ENCODE measurements around the gene APOC3.

APOC3 gene

DNA sequence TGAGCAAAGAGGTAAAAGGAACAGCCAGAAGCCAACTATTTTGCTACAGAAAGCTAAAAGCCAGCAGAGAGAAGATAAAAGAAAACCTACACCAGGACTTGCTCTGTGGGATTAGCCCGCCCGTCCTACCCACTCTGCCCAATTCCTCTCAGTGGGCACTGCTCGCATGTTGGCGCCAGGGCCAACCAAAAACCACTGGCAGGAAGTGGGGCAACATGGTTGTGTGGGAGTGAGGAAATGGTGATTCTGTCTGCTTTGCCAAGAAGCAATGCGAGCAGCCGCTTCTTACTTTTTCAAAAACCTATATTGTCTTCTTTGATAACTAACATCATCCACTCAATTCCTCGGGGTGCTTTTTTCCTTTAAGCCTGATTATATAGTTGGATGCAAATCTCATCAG lies 21.9 kb downstream of the APOC3 start:
- no peak for DNase-seq (ENCODE audit: low spot score)

DNA sequence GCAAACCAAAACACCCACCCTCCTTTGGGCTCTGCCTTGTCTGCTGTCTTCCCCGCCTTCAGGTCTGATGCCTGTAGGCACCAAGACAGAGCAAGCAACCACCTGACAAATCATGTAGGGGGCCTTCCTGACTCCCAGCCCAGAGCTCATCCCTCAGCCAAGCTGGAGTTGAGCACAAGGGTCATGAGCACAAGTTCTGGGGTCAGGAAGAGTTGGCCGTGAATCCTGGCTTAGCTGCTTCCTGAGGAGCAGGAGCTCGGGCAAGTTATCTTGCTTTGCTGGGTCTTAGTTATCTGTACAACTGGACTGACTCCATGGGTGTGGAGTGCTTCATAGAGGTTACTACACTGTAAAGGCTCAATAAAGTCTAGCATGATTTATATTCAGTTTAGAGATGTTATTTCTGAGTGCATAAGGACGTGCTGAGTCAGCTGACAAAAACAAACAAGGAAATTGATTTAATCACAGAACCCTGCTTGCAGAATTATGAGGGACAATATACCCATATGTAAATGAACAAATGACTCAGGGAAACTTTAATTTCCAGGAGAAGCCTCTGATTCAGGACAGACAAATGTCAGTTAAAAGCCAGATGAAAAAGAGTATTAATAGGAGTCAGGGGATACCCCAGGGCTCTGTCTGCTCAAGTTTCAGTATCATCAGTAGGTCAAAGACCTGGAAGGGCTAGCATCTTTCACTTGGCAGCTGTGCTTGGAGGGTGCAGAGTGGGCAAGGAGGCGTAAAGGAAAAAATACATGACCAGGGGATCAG lies 22.7 kb downstream of the APOC3 start:
- no peak for DNase-seq (ENCODE audit: low spot score)

DNA sequence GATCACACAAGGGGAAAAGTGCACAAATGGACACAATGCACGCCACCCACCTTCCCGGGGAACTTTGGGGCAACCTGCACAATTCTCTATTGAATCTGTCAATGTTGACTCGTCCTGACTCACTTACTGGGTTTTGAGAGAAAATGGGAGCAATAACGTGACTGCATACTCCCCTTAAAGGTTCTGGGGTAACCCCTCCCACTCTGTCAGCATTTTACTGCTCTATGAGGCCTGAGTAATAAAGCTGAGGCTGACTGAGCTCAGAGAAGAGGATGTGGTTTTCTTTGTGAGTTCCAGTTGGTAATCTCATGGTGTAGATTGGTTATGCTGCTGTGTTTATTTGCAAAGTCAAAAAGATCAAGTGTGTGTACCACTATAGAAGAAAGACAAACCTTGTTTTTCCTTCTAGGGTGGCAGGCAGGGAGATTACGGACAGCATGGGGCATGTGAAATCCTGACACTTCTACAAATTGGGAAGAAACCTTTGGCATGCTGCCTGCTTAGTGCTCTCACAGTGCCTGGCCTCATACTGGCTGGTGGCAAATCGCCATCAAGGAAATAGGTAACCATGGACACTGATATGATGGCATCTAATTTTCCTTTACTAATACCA lies 23.9 kb downstream of the APOC3 start:
- no peak for DNase-seq (ENCODE audit: low spot score)

DNA sequence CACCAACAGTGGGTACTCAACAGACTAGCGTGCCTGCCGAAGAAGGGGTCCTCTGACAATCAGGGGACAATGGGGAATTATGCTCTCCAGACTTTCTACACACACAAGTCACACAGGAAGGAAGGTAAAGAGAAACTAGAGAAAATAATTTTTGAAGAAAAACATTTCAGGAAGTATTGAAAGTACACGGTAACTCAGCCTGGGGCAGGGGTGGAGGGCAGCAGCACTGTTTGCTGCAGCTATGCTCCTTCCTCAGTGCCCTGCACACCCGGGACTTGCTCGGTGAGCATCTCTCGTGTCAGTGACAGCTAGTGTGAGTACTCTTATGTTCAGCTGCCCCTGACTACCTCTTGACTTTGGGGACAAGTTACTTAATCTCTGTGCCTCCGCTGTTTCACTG lies 25.7 kb downstream of the APOC3 start:
- DNase-seq (ENCODE audit: low spot score): no peak

DNA sequence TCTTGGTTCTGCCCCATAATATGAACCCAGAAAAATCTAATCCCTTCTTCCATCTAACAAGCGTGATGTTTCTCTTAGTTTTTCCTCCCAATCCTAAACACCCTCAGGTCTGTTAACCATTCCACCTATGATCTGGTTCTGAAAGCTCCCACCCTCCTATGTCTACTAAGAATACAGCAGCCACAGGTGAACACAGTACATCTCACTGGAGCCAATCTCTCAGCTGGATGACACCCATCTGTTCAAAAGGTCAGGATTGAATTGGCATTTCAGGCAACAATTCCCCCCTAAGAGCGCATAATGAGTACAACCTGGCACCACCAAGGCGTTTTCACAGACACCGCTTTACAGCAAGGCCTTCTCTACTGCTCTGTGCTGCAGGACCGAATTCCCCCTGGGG lies 26.7 kb downstream of the APOC3 start:
- no peak for DNase-seq (ENCODE audit: low spot score)

DNA sequence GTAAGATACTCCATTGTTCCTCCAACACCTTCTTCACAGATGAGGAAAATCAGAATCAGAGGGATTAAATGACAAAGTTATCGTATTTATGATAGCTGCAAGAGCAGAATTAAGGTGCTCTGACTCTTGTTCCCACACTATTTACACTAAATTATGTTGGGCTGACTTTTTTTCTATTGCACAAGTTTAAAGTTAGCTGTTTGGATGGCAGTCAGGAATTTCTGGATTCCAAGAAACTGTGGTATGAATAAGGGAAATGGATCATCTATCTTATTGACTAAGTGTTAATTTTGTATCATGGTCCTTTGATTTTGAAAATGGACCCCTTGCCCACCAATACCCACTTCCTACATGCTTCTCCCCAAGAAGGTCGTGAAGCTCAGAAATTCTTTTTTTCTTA lies 27.6 kb downstream of the APOC3 start:
- no peak for DNase-seq (ENCODE audit: low spot score)

DNA sequence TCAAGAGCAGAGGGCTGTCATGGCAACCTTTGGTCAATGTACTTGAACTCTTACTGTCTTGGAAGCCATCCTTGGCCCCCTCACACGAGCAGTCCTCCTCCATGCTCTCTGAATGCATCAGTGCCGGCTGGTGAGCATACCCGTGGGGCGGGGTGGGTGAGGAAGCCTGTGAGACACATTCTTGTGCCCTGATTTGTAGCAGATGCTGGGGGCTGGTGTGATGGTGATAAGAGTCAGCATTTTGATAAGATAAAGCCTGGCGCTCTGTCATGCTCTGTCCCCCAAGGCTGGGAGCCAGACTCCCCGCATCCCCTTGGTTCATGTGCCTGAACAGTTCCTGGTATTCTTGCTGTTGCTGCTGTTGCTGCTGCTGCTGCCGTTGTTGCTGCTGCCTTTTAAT lies 28.2 kb downstream of the APOC3 start:
- DNase-seq (ENCODE audit: low spot score): no peak

DNA sequence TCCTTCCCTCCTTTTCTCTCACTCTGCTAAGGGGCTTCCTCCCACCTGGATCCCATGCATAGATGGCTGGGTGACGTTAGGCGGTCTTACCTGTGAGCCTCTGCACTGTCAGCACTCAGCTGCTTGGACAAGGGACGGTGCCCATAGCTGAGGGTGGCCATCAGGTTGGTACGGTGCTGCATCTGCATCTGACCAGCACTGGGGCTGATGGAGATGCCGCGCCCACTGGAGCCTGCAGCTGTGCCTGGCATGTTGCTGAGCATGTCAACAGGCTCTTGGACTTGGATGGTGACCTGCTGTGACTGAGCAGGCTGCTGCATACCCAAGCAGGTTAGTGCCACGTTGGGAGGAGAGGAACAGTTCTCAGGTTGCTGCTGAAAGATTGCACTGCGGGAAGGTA lies 29.5 kb downstream of the APOC3 start:
- no peak for DNase-seq (ENCODE audit: low spot score)

DNA sequence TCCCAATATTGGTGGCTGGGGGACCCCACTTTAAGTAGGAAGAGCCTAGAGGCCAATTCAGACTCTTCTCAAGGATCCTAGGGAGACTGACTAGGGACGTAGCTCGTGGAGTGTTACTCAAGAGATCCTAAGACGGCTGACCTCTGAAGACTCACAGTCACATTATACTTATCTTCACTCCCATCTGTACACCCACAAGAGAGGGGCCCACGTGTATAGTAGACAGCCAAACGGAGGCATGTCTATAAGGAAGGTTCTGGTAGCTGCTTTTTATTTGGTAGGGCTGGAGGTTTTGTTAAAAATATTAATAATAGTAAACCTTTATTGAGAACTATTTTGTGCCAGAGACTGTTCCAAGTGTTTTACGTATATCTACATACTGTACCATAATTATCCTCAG lies 30.6 kb downstream of the APOC3 start:
- DNase-seq (ENCODE audit: low spot score): no peak

DNA sequence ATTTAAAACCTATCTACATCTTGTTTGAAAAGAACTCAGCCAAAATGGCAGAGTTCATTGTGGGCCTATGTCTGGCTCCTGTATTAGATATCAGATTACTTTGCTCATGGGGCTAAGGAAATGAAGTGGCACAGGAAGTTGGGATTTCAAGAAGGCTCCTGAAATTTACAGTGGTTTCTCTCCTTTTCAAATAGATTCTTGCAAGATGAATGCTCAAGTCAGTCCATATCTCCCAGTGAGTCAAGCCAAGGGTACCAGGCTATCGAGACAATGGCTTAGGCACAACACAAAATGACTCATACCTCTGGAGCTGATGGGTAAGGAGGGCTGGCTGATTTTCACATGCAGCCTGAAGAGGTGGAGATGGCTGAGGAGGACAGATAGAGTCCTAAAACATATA lies 31.8 kb downstream of the APOC3 start:
- DNase-seq (ENCODE audit: low spot score): no peak

DNA sequence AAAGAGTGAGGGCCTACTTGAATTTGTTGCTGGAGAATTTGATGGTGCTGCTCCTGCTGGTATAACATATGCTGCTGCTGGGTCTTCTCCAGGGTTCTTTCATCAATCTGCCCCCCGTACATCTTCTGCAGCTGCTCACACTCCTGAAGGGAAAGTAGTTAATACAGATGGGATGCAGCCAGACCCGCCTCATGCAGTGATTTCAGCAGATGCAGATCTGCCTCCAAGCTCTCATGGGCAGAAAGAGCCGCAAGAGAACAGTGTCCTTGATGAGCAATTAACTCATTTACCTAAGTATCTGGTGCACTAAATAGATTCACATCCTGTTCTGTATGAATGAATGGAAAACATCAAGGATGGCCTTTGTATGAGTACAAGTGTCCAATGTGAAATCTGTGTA lies 32.5 kb downstream of the APOC3 start:
- DNase-seq (ENCODE audit: low spot score): no peak

DNA sequence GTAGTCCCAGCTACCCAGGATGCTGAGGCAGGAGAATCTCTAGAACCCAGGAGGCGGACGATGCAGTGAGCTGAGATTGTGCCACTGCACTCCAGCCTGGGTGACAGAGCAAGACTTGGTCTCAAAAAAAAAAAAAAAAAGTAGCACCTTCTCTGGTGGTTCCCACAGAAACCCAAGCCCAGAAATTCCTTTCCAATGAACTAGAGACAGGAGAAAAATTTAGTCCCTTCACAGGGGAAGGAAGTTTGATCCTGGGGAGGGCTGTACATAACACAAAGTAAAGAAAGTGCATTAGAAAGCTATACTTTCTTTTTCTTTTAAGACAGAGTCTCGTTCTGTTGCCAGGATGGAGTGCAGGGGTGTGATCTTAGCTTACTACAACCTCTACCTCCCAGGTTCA lies 33.2 kb downstream of the APOC3 start:
- DNase-seq (ENCODE audit: low spot score): no peak

DNA sequence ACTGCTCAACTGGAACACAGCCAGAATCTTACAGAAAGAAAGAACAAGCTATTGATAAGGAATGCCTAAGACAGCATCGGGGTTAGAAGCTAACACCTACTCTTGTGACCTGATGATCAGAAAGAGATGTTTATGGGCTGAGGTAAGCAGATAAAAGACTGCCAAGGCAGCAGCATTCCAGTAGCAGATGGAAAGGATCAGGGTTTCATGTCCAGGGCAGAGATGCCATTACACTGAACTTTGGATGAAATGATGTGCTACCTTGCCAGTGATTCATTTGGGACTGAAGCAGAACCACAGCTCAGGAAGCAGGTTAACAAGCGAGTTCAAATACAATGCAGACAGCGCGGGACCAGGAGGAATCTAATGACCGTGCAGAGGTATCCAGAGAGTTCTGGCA lies 34.8 kb downstream of the APOC3 start:
- DNase-seq (ENCODE audit: low spot score): no peak

DNA sequence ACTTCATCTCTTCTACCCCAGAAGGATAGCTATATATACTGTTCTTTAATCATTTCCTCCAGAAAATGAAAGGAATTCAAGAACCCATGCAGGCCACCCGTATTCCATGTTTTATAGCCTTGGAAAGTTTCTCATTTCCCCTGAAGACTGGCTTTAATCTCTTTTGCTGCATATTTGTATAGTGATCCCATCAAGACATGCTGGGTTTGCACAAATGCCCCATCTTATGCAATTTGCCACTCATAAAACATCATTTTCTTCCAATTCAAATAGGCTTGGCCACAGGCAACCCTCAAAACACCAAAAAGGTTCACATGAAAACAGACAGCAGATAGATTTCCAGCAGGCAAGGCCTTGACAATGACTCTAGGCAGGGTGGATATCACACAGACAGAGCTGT lies 36.0 kb downstream of the APOC3 start:
- DNase-seq (ENCODE audit: low spot score): no peak

DNA sequence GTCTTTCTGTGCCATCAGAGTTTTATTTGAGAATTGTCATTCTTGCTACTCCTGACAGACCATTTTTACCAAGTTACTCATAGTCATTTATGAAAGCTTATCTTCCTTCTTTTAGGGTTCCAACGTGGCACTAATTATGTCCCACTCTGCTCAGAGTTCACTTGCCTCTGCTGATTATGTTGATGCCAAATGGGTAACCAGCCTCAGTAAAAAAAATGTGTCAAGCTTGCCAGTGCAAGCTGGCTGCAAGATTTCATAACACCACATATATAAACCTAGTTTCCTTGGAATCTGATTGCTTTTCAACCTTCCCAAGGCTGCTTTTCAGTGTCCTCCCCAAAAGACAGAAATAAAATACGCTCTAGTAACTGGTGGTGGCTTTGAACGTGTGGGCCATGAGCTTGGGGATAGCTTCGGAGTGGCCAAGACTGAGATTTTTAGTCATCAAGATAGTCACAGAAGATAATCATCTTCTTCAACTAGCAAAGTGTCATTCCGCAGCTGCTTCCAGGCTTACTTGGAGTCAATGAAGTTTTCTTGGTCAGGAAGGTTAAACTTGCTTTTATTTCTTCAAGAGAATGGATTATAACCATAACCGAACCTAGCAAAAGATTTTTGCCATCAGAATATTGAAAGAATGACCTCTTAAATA lies 37.2 kb downstream of the APOC3 start:
- no peak for DNase-seq (ENCODE audit: low spot score)

DNA sequence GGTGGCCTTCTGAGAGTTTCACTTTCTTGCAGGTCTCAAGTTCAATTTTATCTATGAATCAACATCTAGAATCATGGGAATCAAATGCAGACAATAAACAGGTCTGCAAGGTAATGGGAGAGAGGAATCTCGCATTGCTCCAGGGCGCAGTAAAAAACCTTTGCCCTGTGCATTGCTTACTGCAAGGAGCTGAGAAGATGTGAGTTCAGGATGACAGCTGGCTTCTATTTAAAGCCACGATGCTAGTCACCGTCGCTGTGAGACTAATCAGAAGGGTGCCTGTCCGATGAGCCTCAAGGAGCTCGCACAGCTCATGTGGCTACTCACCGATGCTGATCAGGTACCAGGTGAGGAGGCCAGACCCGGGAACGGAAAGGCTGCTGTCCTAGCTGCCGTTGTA lies 37.9 kb downstream of the APOC3 start:
- no peak for DNase-seq (ENCODE audit: low spot score)

DNA sequence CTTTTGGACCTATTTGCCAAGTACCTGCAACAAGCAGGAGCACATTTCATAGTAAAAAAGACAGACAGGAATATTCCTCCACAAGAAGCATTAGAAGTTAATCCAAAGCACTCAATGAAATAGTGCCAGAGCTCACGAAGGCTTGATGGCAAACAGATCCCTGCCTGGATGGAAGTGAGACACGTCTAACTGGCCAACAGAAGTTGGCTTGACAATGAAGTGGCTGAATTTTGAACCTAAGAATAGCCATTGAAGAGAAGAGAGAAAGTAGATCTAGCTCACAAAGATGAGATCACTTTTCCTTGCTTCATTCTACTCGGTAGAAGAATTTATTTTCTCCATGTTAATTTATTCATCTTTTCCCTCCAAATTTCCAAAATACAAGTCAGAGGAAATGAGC lies 38.4 kb downstream of the APOC3 start:
- DNase-seq (ENCODE audit: low spot score): no peak

DNA sequence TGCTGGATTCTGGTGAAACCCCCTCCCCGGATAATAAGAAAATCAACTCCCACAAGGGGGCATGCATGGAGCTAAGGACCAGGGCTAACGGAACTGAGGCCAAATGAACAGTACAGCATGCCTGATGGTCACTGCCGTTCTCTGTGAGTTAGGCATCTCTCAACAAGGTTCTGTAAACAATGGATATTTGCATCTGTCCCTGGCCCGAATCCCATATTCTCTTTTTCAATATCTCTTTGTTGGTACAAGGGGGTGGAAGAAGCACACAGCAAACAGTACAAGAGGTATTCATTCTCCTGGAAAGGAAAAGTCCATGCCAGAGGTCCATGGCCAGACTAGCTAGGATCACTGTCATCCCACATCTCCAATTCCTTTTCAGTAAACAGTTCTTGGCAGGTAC lies 39.9 kb downstream of the APOC3 start:
- no peak for DNase-seq (ENCODE audit: low spot score)

DNA sequence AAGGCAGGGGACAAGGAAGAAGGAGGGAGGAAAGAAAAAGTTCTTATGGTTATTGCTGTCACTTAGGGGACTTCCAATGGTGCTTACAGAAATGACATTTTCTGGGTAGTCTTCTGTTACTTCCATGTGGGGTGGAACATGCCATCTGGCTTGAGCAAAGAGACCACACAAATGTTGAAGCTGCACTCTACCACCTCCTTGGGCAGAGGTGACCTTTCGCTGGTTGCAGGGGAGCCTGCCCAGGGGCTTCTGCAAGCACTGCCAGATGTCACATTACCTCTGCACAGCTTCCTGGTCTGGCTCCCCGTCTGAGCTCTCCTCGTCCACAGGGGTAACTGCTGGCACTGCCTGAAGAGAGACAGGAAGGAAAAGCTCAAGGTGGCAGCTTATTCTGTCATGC lies 40.3 kb downstream of the APOC3 start:
- no peak for DNase-seq (ENCODE audit: low spot score)

DNA sequence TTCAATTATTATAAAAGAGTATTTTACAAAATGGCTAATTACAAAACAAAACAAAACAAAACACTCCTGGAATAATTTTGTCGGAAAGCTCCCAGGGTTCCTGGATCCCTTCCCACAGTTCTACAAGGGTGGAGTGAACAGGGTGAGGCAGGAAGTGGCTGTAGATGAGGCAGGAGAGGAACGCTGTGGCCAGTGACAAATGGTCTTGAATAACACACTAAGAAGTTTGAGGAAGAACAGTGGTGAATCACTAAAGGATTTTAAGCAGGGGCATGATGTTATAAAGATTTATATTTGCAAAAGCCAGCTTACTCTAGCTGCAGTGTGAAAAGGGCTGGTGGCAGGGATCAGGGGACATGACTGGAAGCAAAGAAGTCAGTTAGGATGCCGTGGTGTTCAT lies 41.5 kb downstream of the APOC3 start:
- DNase-seq (ENCODE audit: low spot score): no peak

DNA sequence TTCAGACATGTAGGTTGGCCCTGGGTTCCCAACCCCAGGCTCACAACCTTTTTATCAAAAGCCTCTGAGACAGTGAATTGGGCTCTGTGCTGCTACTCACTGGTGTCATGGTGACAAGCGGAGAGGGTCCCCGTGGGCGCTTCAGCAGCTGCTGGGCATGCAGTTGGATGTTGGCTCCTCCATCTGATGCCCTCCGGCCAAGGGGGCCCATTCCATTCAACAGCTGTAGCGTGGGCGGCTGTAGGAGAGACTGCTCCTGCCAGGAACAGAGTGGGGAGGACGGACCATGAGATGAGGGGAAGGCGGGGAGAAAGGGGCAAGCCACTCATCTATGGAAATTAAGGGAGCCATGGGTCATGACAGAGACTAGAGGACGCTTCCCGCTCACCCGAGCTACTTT lies 43.7 kb downstream of the APOC3 start:
- no peak for DNase-seq (ENCODE audit: low spot score)

DNA sequence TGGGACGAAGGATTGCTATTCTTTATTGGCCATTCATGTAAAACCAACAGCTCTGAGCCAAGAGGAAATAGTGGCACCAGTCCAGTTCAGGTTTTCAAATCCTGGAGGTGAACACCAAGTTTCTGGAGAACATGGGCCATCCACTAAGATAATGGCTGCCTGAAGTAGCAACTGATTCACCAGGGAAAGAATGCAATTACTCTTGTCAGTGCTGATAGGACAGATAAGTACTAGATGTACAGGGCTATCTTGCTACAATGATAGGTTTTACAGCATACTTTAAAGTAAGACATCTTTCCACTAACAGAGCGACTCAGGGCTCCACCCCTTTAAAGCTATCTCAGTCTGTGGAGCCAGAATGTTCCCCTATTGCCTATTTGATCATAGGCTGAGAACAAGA lies 44.5 kb downstream of the APOC3 start:
- DNase-seq (ENCODE audit: low spot score): no peak

DNA sequence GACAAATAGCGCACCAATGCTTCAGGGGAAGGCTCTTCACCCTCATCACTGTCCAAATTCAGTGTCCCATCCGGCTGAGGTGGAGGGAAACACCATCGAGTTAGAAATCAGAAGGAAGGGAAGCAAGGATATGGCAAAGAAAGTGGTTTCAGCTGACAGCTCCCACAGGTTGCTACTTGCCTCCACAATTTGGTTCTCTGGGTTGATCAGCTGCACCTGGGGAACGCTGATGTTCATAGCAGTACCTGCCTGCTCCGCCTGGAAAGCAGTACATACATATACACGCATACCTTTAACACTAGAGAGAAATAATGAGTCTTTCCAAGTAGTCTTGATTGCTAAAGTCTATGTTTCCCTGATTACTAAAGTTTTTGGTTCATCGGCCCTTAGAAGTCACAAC lies 45.5 kb downstream of the APOC3 start:
- DNase-seq (ENCODE audit: low spot score): no peak

DNA sequence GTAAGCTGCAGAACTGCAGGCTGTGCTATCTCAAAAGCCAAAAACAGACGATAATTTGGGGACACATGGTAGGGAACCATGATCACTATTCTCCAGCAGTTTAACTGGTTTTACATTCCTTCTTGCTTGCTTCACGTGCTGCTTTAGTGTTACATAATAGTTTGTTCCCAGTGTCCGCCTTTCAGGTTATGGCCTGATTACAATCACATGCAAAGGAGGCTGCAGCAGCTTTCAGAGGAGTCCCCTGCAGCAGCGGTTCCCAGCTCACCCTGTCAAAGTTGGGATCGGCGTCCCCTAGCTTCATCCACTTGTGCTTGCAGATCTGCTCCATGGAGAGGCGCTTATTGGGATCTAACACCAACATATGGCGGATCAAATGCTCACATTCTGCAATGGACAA lies 46.9 kb downstream of the APOC3 start:
- no peak for DNase-seq (ENCODE audit: low spot score)
